CD4-positive, alpha-beta T cell treated with Interleukin-1 beta for 1 hour (primary cell): ENCODE measurements around the gene ARHGAP27.
"Not testable (repeated sequence)": the region's sequence is repeated elsewhere in the genome, so short reads cannot be mapped to it uniquely, and the experiment has no call there.

ENCODE experiments used
- DNase-seq, 2 donors: peaks; one replicate each; pipeline ENCODE4 v3.0.0-alpha.2; 2020 to 2022

Gene ARHGAP27, protein sequence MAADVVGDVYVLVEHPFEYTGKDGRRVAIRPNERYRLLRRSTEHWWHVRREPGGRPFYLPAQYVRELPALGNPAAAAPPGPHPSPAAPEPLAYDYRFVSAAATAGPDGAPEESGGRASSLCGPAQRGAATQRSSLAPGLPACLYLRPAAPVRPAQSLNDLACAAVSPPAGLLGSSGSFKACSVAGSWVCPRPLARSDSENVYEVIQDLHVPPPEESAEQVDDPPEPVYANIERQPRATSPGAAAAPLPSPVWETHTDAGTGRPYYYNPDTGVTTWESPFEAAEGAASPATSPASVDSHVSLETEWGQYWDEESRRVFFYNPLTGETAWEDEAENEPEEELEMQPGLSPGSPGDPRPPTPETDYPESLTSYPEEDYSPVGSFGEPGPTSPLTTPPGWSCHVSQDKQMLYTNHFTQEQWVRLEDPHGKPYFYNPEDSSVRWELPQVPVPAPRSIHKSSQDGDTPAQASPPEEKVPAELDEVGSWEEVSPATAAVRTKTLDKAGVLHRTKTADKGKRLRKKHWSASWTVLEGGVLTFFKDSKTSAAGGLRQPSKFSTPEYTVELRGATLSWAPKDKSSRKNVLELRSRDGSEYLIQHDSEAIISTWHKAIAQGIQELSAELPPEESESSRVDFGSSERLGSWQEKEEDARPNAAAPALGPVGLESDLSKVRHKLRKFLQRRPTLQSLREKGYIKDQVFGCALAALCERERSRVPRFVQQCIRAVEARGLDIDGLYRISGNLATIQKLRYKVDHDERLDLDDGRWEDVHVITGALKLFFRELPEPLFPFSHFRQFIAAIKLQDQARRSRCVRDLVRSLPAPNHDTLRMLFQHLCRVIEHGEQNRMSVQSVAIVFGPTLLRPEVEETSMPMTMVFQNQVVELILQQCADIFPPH

DNA sequence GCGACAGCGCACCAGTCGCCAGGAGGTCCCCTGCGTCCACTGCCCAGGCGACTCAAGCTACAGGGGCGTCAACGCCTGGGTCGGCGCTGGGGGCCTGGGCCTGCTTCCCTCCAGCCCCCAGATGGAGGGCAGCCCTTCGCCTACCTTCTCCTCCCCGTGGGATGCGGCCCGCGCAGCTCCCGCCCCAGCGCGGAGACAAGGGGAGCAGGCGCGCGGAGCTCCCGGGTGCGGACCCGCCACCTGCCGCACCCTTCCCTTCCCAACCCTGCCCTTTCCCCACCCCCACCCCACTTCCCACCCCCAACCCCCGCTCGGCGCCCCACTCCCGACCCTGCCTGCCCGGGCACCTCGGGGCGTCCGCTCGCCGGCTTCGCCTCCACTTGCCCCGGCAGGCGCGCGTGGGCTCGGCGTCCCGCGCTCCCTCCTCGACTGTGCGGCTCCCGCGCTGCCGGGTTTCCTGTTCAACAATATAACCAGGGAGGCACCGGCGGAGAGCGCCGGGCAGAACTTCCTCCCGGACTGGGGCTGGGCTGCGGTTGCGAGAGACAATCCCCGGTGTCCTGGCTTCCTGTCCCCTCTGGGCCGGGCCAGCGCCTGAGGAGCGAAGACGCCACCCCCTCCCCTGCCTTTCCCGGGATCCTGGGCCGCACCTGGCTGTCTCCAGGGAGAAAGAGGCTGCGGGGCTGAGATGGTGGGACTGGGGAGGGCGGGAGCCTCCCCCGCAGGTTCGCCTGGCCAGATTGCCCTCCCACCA lies at the start of gene ARHGAP27:
TSS of gene ARHGAP27 (minus strand) at position 466 of the 754 bp plus-strand sequence. CDS start 2,591 bp downstream, outside the sequence.
- DNase-seq = peak; percentile 39 to 45

DNA sequence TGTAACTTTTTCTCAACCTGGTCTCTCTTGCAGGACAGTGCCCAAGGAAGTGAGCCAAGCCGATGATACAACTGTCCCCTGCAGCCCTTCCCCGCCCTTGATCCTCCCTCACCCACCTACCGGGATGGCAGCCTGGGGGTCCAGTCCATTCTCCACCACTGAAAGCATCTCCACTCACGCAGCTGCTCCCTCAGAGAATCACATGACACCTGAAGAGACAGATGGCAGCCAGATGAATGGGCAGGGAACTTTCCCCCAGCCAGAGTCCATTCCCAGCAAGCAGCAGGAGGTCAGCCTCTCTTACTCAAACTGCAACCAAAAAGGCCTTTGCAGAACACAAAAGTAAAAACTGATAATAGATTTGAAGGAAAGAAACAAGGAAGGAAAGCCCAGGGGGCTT lies 49.6 kb upstream of the ARHGAP27 start:
- DNase-seq = not testable (repeated sequence)

DNA sequence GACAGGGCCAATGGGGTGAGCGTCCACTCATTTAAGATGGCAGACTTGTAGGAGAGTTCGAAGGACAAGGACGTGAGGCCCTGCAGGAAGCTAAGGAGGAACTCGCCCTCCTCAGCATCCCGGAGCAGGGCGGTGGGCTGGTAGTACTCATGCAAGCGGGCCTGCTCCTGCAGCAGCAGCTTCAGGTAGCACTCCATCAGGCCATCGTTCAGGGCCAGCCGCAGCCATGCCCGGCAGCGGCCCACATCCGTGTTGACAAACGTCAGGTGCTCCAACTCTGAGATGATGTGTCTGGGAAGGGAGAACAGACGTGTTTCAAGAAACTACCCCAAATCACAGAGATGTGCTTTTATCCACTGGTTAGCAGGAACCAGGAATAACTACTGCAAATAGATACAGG lies 42.8 kb upstream of the ARHGAP27 start:
- not testable (repeated sequence) for DNase-seq

DNA sequence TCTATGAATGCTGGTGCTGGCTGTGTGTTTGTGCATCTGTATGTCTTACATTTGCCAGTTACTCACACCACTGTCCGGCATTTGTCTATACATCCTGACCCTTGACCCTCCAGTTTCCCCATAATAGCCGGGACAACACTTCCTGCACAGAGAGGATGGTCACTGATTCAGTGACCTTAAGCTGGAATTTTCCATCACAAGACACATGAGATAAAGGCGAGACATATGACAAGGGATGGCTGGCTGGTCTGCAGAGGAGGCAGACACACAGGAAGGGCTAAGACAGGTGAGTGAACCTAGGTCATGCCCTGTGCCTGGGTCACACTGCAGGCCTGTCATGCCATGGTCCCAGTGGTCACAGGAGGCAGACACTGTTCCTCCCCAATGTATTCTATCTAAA lies 39.6 kb upstream of the ARHGAP27 start:
- not testable (repeated sequence) for DNase-seq

DNA sequence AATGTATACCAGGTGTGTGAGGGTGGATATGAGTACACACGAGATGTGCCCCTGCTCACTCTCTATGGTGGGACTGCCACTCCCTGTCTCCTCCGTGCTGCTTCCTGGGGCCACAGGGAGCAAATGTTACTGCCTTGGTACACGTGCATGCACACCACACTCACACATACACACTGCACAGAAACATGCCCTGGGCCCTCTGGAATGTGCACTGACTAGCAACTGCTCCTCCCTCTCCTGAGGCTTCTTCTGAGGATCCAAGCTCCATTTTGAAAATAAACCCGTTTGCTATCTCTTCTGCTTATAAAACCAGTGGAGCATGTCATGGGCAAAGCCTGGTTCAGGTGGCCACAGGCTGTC lies 36.5 kb upstream of the ARHGAP27 start:
- not testable (repeated sequence) for DNase-seq

DNA sequence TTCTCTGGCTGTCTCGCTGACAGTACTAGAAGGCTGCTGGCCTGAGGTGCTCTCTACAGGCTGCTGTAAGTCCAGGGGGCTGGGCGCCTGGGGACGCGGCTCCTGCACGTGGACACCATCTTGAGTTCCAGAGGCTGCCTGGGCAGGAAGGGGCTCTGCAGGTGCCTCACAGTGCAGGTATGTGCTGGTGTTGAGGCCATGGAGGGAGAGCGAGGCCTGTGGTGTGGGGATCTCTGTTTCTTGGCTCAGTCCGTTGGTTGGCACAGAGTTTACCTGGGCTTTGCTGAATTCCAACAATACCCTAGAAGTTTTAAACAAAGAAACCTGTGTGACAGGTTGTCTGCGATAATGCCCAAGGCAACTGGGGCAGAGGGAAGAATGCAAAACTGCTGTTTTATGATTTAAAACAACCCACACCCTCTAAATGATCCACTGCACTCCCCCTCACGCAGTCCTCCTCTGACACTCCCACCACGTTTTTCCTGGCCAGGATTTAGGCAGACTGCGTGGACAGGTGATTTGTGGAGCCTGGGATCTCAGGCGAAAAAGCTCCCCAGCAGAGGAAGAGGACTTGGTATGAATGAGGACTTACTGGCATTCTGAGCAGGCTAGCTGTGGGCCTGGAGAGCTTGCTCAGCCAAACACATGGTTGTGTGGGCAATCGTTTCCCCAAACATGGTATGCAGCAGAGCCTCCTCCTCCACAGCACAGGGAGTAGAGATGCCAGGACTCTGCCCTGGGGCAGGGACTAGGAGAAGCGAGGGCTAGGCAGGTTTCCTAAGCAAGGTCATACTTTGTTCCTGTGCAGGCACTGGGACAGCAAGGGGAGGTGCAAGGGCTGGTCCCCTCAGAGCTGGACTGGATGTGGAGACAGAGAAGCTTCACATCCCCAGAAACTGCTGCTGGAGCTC lies 35.9 kb upstream of the ARHGAP27 start:
- DNase-seq = not testable (repeated sequence)

DNA sequence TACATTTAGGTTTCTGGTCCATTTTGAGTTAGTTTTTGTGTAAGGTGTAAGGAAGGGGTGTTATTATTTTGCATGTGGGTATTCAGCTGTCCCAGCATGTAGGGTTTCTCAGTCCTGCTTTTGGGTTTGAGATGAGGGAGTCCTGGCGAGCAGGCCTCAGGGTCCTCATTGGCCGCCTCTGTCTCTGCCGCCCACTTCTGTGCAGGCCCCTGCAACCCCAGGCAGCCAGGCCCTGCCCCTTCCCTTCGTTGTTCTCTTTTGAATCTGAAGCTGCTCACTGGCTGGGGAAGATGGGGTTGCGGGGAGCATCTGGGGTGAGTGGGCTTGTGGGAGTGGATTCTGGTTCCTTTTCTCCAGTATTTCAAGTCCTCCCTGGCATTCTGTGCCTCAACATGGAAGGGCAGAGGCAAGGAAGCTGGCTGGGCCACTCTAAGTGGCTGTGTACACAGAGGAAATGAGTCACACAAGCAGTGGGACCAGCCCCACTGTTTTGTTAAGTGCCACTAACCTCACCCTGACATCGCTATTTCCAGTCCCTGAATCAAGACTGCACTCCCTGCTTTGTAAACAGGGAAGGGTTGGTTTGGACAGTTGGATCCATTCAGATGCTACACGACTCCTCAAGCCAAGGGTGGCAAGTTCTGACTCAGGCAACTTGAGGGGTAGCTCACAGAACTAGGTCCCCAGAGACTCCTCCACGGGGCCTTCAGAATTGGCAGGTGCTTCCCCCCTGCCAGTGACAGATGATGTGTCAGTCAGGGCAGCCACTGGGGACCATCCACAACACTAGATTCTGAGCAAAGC lies 29.1 kb upstream of the ARHGAP27 start:
- DNase-seq = peak; percentile 10 to 58

DNA sequence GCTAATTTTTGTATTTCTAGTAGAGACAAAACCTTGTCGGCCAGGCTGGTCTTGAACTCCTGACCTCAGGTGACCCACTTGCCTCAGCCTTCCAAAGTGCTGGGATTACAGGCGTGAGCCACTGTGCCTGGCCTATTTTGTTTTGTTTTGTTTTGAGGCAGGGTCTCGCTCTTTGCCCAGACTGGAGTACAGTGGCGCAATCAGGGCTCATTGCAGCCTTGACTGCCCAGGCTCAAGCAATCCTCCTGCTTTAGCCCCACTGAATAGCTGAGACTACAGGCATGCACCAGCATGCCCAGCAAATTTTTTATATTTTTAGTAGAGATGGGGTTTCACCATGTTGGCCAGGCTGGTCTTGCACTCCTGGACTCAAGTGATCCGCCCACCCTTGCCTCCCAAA lies 27.8 kb upstream of the ARHGAP27 start:
- not testable (repeated sequence) for DNase-seq

DNA sequence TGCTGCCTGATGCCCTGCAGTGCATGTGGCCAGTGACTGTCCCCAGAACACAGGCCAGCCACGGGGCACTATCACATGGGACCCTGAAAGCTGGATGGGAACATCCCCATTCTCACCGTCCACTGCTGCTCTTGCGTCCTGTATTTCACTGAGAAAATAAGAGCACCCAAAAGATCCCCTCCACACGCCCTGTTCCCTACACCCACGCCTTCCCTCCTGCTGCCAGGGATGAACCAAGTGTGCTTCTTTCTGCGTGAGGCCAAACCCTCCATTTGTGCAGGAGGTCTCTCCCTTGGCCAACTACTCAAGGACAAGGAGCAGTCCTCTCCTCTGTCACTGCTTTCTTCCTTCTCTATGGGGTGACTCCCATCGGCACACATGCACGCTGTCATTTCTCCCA lies 21.7 kb upstream of the ARHGAP27 start:
- not testable (repeated sequence) for DNase-seq

DNA sequence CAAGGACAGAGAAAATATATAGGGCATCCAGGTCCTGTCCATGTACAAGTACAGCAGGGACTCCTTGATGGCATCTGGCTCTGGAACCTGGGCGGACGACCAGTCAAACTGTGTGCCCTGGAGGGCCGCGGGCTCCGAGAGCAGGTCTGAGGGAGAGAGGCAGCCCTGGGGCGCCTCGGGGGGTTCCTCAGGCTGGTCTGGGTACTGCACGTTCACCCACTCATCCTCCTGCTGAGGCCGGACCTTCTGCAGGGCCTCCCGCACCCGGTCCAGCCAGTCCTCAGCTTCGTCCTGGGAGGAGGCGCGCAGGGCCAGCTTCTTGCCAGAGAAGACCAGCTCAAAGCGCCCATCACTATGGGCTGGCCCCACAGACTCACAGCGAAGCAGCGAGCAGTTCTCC lies 21.1 kb upstream of the ARHGAP27 start:
- DNase-seq = not testable (repeated sequence)

DNA sequence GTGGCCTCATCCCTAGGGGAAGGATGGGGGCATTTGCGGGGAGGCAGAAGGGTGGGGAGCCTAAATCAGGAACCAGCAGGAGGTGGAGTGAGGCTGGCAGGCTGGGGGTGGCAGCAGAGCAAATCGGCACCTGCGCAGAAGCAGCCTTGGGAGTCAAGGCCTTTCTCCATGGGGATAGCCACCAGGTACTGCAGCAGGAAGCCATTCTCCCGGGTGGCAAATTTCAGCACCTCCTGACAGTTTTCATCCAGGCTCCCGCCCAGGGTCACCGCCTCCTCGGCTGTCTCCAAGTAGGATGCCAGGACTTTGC lies 20.5 kb upstream of the ARHGAP27 start:
- not testable (repeated sequence) for DNase-seq

DNA sequence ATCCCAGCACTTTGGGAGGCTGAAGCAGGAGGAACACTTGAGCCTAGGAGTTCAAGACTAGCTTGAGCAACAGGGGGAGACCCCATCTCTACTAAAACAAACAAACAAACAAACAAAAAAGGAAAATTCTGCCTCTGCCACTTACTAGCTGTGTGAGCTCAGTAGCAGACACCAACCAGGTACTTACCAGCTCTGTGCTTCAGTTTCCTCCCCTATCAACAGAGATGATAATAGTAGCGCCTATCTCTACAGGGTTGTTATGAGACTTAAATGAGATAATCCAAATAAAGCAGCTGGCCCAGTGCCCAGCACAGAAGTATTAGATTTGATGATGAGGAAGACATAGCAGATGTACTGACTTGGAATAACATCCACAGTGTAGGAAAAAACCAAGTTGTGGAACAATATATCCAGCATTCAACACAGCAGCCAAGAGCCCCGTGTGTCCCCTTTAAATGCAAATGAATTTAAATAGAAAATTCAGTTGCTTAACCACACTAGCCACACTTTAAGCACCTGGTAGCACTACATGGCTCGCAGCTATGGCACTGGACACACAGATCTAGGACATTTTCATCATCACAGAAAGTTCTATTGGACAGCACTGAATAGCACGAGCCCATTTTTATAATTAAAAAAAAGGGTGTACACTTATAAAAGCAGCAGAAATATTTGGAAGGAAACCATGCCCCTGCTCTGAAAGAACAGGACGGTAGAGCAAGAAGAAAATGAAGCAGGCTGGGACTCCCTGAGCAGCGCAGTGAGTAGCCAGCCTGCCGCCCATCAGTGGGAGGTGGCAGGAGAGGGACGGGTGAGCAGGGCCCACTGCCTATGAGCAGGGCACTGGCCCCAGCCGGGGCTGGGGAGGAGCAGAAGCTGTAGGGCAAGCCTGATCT lies 19.9 kb upstream of the ARHGAP27 start:
- DNase-seq = not testable (repeated sequence)

DNA sequence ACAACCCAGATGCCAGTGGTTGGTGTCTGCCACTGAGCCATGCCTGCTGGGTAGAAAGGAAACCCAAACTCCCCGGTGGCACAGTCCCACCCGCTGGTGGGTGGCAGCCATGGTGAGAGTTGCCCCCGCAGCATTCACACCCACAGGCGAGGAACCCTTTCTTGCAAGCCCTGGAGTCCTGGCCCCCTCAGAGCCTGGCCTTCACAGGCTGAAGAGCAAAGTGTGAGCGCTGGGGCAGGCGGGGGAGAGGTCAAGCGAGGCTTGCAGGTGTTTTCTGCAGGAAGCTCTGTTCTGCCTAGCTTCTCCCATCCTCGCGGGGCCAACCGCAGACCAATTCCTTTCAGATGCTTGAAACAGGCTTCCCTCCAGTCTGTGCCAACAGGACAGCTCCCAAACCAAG lies 19.0 kb upstream of the ARHGAP27 start:
- not testable (repeated sequence) for DNase-seq

DNA sequence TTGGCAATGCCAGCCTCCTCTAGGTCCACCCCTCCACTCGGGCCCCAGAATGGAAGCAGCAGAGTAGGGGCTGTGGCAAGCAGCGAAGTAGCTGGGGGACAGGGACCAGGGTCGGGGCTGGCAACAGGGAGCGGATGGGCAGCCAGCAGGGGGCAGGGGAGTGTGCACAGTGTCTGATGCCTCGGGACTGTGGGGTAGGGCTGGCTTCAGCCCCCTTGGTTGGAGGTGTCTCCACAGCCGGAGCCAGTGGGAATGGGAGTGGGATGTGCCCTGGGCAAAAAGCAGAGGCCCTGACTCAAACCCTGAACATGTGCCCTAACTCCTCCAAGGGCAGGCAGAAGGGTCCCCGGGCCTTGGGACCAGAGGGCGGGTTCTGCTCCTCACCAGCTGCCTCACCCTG lies 18.5 kb upstream of the ARHGAP27 start:
- no peak for DNase-seq

DNA sequence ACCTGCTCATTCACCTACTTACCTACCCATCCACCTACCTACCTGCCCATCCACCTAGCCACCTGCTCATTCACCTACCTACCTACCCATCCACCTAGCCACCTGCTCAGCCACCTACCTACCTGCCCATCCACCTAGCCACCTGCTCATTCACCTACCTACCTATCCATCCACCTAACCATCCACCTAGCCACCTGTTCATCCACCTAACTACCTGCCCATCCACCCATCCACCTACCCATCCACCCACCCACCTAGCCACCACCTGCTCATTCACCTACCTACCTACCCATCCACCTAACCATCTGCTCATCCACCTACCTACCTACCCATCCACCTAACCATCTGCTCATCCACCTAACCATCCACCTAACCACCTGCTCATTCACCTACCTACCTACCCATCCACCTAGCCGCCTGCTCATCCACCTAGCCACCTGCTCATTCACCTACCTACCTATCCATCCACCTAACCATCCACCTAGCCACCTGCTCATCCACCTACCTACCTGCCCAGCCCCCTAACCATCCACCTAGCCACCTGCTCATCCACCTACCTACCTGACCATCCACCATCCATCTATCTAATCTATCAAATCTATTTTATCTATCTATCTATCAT lies 17.1 kb upstream of the ARHGAP27 start:
- not testable (repeated sequence) for DNase-seq

DNA sequence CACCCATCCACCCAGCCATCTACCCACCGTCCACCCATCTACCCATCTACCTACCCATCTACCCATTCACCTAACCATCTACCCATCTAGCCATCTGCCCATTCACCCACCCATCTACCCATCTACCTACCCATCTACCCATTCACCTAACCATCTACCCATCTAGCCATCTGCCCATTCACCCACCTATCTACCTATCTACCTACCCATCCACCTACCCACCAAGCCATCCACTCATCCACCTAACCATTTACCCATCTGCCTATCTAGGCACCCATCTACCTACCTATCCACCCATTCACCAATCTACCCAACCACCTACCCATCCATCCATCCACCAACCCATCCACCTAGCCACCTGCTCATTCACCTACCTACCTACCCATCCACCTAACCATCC lies 16.6 kb upstream of the ARHGAP27 start:
- not testable (repeated sequence) for DNase-seq

DNA sequence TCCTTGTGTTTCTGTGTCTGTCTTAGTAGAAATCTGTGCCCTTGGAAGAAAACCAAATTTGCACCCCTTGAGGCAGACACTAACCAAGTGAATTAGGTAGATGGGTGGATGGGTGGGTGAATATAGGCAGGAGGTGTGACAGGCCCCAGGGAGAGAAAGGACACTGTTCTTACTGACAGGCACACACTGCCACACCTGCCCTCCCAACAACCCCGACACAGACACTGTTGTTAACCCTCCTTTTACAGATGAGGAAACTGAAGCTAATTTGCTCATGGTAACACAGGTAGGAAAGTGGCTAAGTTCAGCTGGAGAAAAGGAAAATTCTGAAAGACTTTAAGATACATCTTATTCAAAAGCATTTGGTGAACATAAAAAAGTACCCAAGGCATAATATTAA lies 15.8 kb upstream of the ARHGAP27 start:
- DNase-seq = not testable (repeated sequence)

DNA sequence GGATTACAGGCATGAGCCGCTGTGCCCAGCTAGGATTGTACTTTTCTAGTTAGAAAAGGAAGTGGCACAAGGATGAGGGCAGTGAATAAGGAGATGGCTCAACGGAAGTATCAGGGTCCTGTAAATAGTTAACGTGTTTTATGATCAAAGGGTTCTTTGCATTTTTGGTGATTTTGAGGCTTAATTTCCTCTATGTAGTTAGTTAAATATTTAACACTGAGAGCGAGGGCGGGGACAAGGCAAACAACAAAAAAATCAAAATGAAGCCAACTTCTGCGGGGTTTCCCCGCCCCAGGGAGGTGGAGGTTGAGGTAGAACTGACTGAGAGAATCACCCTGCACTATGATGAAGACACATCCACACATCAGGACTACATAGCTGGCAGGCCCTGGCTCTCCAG lies 15.4 kb upstream of the ARHGAP27 start:
- not testable (repeated sequence) for DNase-seq

DNA sequence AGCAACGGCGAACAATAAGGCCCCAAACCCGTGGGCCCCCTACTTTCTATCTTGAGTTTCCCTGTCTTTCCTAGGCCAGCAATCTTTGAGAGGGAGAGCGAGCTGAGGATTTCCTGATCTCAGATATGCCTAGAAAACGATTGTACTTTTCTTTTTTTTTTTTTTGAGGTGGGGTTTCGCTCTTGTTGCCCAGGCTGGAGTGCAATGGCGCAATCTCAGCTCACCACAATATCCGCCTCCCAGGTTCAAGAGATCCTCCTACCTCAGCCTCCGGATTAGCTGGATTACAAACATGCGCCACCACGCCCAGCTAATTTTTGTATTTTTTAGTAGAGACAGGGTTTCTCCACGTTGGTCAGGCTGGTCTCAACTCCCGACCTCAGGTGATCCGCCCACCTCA lies 15.0 kb upstream of the ARHGAP27 start:
- not testable (repeated sequence) for DNase-seq
